ENCODE results near the gene FMO3.

The FMO3 gene

DNA sequence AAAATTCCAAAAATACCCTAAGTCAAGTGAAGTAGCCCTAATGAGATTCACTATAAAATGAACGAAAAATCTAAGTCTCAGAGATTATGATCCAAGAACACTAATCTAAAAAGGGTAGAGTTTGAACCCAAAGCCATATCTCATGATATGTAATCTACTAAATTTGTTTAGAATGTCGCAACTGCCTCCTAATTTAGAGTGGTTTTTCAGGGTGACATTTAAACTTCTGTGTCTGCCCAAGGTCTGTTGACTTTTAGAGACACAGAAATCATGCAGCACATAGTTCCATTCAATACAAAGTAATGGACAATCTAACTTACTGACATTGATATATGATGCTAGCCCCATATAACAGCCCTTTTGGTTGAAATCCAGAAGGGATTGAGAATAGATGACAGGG lies 28.9 kb downstream of the FMO3 start:
- H3K4me2 ChIP-seq (ENCODE audit: low read length), result no peak overlapping the region
- H3K36me3 ChIP-seq (replicated peaks; ENCODE audit: low read depth, low read length), result no peaks in the 10 kb centered on the region
- H3K27me3 ChIP-seq (ENCODE audit: low read depth, low read length), result no peaks in the 10 kb centered on the region
- no peak overlapping the region for H2AFZ ChIP-seq (ENCODE audit: low read depth, low read length)
- H3K9me3 ChIP-seq (ENCODE audit: insufficient read depth, low read length), result no peaks in the 10 kb centered on the region
- H3K4me3 ChIP-seq (ENCODE audit: low read length), result no peak overlapping the region
- H3K4me1 ChIP-seq (ENCODE audit: low read length), result no peaks in the 10 kb centered on the region
- H4K20me1 ChIP-seq (ENCODE audit: insufficient read depth, low read length), result no peaks in the 10 kb centered on the region
- TF ChIP-seq EZH2phosphoT487 (IDR thresholded peaks at IDR 0.05; ENCODE audit: low read depth), result no peak
- TF ChIP-seq, protein P1, sequence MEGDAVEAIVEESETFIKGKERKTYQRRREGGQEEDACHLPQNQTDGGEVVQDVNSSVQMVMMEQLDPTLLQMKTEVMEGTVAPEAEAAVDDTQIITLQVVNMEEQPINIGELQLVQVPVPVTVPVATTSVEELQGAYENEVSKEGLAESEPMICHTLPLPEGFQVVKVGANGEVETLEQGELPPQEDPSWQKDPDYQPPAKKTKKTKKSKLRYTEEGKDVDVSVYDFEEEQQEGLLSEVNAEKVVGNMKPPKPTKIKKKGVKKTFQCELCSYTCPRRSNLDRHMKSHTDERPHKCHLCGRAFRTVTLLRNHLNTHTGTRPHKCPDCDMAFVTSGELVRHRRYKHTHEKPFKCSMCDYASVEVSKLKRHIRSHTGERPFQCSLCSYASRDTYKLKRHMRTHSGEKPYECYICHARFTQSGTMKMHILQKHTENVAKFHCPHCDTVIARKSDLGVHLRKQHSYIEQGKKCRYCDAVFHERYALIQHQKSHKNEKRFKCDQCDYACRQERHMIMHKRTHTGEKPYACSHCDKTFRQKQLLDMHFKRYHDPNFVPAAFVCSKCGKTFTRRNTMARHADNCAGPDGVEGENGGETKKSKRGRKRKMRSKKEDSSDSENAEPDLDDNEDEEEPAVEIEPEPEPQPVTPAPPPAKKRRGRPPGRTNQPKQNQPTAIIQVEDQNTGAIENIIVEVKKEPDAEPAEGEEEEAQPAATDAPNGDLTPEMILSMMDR (IDR thresholded peaks at IDR 0.05; ENCODE audit: low read depth, low read length), result no peak
- no peak overlapping the region for H3K9ac ChIP-seq (ENCODE audit: low read length)
- H3K79me2 ChIP-seq (ENCODE audit: low read length), result no peaks in the 10 kb centered on the region
- H3K27ac ChIP-seq (ENCODE audit: low read length), result no peak overlapping the region

DNA sequence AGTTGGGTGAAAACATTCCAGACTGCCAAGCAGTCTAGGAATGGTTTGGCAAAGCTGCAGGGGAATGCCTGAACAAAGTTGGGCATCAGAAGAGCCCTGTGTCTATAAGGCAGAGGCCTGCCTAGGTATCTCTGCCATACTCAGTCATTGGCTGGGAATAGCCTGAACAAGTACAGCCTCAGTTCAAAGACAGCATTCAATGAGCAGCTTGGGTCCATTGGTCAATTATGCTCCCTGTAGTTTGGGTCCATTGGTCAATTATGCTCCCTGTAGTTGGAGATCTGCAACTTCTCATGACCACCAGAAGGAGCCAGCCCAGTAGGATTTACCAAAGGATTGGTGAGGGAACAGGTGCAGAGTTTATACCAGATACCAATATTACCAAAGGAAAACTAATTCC lies 31.6 kb downstream of the FMO3 start:
- no peaks in the 10 kb centered on the region for H3K27me3 ChIP-seq (ENCODE audit: low read depth, low read length)
- H3K4me1 ChIP-seq (ENCODE audit: low read length), result no peaks in the 10 kb centered on the region
- no peaks in the 10 kb centered on the region for H3K79me2 ChIP-seq (ENCODE audit: low read length)

DNA sequence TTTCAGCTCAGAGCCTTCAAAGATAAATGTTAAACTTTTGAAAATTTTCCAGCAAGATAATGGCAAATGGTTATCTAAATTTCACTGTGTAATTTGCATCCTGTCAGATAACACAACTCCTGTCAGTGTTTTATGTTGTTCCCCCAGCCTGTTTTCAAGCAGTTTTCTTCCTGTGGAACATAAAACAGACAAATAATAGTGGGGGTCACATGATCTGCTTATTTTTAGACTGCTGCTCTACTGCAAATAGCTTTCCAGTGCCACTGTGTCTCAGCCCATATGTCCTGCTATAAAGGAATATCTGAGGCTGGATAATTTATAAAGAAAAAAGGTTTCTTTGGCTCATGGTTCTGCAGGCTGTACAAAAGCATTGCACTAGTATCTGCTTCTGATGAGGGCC lies 32.2 kb downstream of the FMO3 start:
- no peak for TF ChIP-seq EZH2phosphoT487 (IDR thresholded peaks at IDR 0.05; ENCODE audit: low read depth)
- TF ChIP-seq, protein P1 (IDR thresholded peaks at IDR 0.05; ENCODE audit: low read depth, low read length), result no peak
- Histone ChIP-seq H3K4me2 (ENCODE audit: low read length) (no peak overlapping the region), H3K79me2 (ENCODE audit: low read length) (no peaks in the 10 kb centered on the region), H3K27ac (ENCODE audit: low read length) (no peak overlapping the region), H3K9me3 (ENCODE audit: insufficient read depth, low read length) (no peaks in the 10 kb centered on the region), H3K9ac (ENCODE audit: low read length) (no peak overlapping the region), H3K4me3 (ENCODE audit: low read length) (no peak overlapping the region), H3K27me3 (ENCODE audit: low read depth, low read length) (no peaks in the 10 kb centered on the region), H3K36me3 (replicated peaks; ENCODE audit: low read depth, low read length) (peaks cover 5% of the 10 kb centered on the region), H2AFZ (ENCODE audit: low read depth, low read length) (no peak overlapping the region), H3K4me1 (ENCODE audit: low read length) (no peaks in the 10 kb centered on the region), H4K20me1 (ENCODE audit: insufficient read depth, low read length) (no peaks in the 10 kb centered on the region)

More for the DNA sequence above, 31.6 kb downstream of the FMO3 start:
- TF ChIP-seq, protein P1 (IDR thresholded peaks at IDR 0.05; ENCODE audit: low read depth, low read length), result no peak
- TF ChIP-seq EZH2phosphoT487 (IDR thresholded peaks at IDR 0.05; ENCODE audit: low read depth), result no peak
- H3K36me3 ChIP-seq (replicated peaks; ENCODE audit: low read depth, low read length), result peaks cover 5% of the 10 kb centered on the region
- no peak overlapping the region for H2AFZ ChIP-seq (ENCODE audit: low read depth, low read length)
- H3K4me2 ChIP-seq (ENCODE audit: low read length), result no peak overlapping the region
- H3K4me3 ChIP-seq (ENCODE audit: low read length), result no peak overlapping the region
- no peak overlapping the region for H3K27ac ChIP-seq (ENCODE audit: low read length)
- no peaks in the 10 kb centered on the region for H4K20me1 ChIP-seq (ENCODE audit: insufficient read depth, low read length)
- H3K9ac ChIP-seq (ENCODE audit: low read length), result no peak overlapping the region
- H3K9me3 ChIP-seq (ENCODE audit: insufficient read depth, low read length), result no peaks in the 10 kb centered on the region

DNA sequence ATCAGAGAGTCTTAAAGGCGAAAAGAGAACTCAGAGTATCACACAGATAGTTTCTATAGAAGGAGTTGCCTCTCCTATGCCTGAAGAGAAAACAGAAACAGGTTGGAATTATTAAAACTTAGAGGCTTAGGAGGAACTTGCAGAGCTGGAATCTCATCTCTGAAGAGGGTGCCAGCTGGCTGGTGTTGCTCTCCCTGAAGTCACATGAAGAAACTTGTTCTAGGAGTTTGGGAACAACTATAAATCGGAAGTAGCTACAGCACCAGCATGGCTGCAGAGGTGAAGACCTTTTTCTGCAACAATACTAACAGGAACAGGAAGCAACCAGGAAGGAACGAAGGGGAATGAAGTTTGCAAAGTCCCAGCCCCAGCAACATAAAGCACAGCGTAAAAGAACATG lies 35.8 kb downstream of the FMO3 start:
- Histone ChIP-seq H3K36me3 (replicated peaks; ENCODE audit: low read depth, low read length) (peaks cover 20% of the 10 kb centered on the region), H3K27ac (ENCODE audit: low read length) (no peak overlapping the region), H2AFZ (ENCODE audit: low read depth, low read length) (no peak overlapping the region), H3K27me3 (ENCODE audit: low read depth, low read length) (no peaks in the 10 kb centered on the region), H3K9me3 (ENCODE audit: insufficient read depth, low read length) (peaks cover 6% of the 10 kb centered on the region; the same call in 1 of the 2 replicates), H3K79me2 (ENCODE audit: low read length) (peaks cover 5% of the 10 kb centered on the region; the same call in 1 of the 2 replicates), H3K4me2 (ENCODE audit: low read length) (no peak overlapping the region), H4K20me1 (ENCODE audit: insufficient read depth, low read length) (no peaks in the 10 kb centered on the region), H3K9ac (ENCODE audit: low read length) (no peak overlapping the region), H3K4me1 (ENCODE audit: low read length) (no peaks in the 10 kb centered on the region), H3K4me3 (ENCODE audit: low read length) (no peak overlapping the region)
- TF ChIP-seq, protein P1 (IDR thresholded peaks at IDR 0.05; ENCODE audit: low read depth, low read length), result no peak
- no peak for TF ChIP-seq EZH2phosphoT487 (IDR thresholded peaks at IDR 0.05; ENCODE audit: low read depth)

All from OCI-LY3 (cell line).